HL-60 (cell line): ENCODE data around the gene AHCTF1.

Experiments used
- DNase-seq, 2 experiments: peaks; one replicate each; pipeline ENCODE4 v3.0.0-alpha.2; 2010 to 2020; ENCODE audit warnings: low read depth in 1 of 2, low spot score in 1 of 2
- H3K27ac ChIP-seq: fragments of 250-450 bp; sonication (Bioruptor Pico); replicated peaks from 2 replicates; pipeline ENCODE4 v1.5.1; 2020; ENCODE audit warnings: mild to moderate bottlenecking, moderate library complexity
- H3K27me3 ChIP-seq: fragments of 250-450 bp; sonication (Bioruptor Pico); 2 replicates; pipeline ENCODE4 v1.5.1; 2021; ENCODE audit warnings: mild to moderate bottlenecking, moderate library complexity; ENCODE audit not compliant: insufficient read depth, poor library complexity, severe bottlenecking
- H3K4me3 ChIP-seq: replicated peaks from 2 replicates; pipeline ENCODE4 v1.5.1; 2011; ENCODE audit warnings: mild to moderate bottlenecking, control low read depth, low read length; ENCODE audit not compliant: insufficient read depth
- CTCF ChIP-seq: IDR thresholded peaks from one replicate; pipeline ENCODE4 v1.5.1; 2011; ENCODE audit warnings: low read length, control low read depth, inconsistent platforms; ENCODE audit not compliant: insufficient read depth
- GABPA ChIP-seq: IDR thresholded peaks from 2 replicates; pipeline ENCODE4 v1.6.1; 2012; ENCODE audit warnings: low read depth
- POLR2AphosphoS5 ChIP-seq: IDR thresholded peaks from 2 replicates; pipeline ENCODE4 v1.6.1; 2012; ENCODE audit warnings: low read depth
- REST ChIP-seq: IDR thresholded peaks from 2 replicates; pipeline ENCODE4 v1.6.1; 2012; ENCODE audit warnings: low read depth; ENCODE audit not compliant: insufficient replicate concordance
- SPI1 ChIP-seq: IDR thresholded peaks from 2 replicates; pipeline ENCODE4 v1.6.1; 2012; ENCODE audit warnings: low read depth, mild to moderate bottlenecking, borderline replicate concordance

Gene AHCTF1

GRCh38 chr1:246794048-246794827, 137.5 kb downstream of the AHCTF1 start:
- TF ChIP-seq SPI1 (no peak), GABPA (no peak), REST (no peak), CTCF (no peak), POLR2AphosphoS5 (no peak)
- Histone ChIP-seq H3K27ac (no peak overlapping the region), H3K4me3 (no peak overlapping the region)

GRCh38 chr1:246793356-246793896, 138.3 kb downstream of the AHCTF1 start:
- TF ChIP-seq CTCF (no peak), GABPA (no peak)
- Histone ChIP-seq H3K27me3 (no peaks in the 10 kb centered on the region), H3K27ac (no peak overlapping the region), H3K4me3 (no peak overlapping the region)
- no peak for DNase-seq

More at GRCh38 chr1:246794048-246794827, 137.5 kb downstream of the AHCTF1 start:
- no peak for DNase-seq
- H3K27me3 ChIP-seq, result no peaks in the 10 kb centered on the region

- Histone ChIP-seq H3K27ac (no peak overlapping the region), H3K27me3 (no peaks in the 10 kb centered on the region), H3K4me3 (no peak overlapping the region)
- TF ChIP-seq POLR2AphosphoS5 (no peak), CTCF (no peak), GABPA (no peak), SPI1 (no peak), REST (no peak)
- DNase-seq, result no peak
Measured at GRCh38 chr1:246792603-246793002, 139.1 kb downstream of the AHCTF1 start.
